NB4 (cell line): ENCODE data around the gene ESPL1.

Source experiments
- DNase-seq: peaks from one replicate; pipeline ENCODE4 v3.0.0; 2010; ENCODE audit warnings: low read depth
- H3K4me3 ChIP-seq: one replicate; pipeline ENCODE4 v1.5.1; 2011; ENCODE audit warnings: mild to moderate bottlenecking, low read depth, low read length, moderate library complexity
- CTCF ChIP-seq: IDR thresholded peaks from one replicate; pipeline ENCODE4 v1.5.1; 2012; ENCODE audit warnings: low read depth, low read length
- MYC ChIP-seq: IDR thresholded peaks from 2 replicates; pipeline ENCODE4 v1.6.1; 2011; ENCODE audit warnings: low read depth, low read length
- POLR2A ChIP-seq: IDR thresholded peaks from 2 replicates; pipeline ENCODE4 v1.6.1; 2011; ENCODE audit warnings: mild to moderate bottlenecking; ENCODE audit not compliant: insufficient read length; ENCODE audit errors: extremely low read depth
- TF ChIP-seq, protein P1 (sequence below): IDR thresholded peaks from 2 replicates; pipeline ENCODE4 v1.6.1; 2011; ENCODE audit warnings: low read depth, low read length

ESPL1 gene

DNA sequence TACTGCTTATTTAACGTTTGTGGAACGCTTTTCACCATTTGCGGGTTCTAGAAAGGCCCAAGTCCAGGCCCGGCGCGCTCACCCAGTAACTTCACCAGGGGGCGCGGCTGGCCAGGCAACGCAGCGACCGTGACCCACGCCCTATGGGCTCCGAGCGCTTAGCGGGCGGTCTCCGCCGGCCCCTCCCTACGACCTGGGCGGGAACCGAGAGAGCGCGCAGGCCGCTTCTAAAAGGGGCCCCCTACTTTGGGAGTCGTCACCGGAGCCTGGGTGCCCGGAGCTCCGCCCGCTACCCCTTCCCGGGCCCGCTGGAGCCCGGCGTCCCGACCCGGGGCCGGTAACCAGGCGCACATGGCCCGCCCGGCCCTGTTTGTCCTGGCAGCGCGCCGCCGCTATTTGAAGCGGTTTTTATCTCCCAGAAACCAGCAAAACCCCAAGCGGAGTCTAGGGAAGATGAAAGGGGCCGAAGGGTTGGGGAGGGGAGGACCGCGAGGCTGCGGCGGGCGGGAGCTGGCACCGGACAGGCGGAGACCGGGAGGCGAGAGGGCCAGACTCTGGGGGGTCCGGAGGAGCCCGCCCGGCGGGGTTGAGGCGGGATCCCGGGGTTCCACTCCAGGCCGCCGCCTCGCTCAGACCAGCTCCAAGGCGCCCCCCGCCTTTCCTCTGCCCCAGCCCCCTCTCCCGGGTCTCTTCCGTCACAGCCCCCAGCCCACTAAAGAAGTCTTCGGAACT is 56.8 kb downstream of the ESPL1 start:
- TF ChIP-seq MYC: peak; percentile 77
- peak; percentile 55 for TF ChIP-seq CTCF
- TF ChIP-seq, protein P1, sequence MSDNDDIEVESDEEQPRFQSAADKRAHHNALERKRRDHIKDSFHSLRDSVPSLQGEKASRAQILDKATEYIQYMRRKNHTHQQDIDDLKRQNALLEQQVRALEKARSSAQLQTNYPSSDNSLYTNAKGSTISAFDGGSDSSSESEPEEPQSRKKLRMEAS: no peak; the same call in 1 of the 2 replicates
- TF ChIP-seq POLR2A: peak; percentile 54
- peak overlapping the region; percentile 64 for H3K4me3 ChIP-seq
- peak; percentile 96 for DNase-seq

DNA sequence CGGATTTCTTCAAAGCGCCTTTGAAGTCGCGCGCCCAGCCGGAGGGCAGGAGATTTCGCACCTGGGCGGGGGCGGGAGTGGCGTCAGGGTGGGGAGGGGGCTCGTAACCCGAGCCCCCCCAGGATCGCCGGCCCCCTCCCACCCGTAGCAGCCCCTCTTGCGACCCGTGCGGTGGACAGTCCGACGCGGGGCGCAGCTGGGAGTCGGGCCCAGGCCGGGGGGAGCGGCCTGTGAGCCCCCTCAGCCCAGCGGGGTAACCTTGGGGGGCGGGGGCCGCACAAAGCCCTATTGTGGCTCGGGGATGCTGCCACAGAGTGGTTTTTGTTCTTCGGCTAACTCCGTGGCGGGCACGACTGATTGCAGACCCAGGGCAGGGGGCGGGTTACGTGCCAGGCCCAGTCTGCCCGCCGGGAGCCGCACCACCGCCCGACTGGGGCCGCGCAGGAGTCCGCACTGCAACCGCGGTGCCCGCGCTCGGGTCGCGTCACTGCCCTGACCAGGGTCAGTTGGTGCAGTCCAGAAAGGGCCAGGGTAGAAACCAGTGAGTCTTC is 57.5 kb downstream of the ESPL1 start:
- peak; percentile 49 for DNase-seq
- H3K4me3 ChIP-seq: peak overlapping the region; percentile 64
- TF ChIP-seq, protein P1: no peak
- TF ChIP-seq MYC (no peak), POLR2A (no peak), CTCF (no peak)

DNA sequence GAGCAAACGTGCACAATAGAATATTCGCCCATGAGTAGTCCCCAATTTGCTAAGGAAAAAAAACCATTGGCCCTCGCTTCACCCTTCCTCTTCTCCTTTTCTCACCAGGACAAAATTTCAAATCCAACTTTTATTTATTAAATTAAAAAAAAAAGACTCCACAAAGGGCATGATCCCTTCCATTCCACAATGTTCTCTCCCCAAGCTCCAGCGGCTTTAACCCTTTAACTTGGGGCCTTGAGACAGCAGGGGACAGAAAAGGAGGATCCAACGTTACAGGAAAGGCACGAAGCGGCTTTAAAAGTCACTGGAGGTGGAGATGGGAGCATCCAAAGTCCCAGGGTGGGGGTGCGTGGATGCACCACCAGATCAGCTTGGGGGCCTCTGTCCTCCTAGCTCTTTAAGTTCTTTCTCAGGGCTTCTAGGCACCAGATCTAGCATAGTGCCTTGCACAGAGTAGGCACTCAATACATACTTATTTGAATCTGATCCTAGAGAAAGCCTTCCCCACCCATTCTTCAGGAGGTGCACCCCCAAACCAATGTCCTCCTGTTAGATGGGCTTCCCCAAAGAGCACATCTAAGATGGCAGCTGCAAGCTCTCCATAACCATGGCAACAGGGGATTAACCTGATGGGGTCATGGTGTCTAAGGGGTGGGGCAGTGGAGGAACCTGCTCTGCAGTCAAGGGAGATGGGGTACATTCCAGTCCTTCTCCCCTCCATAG is 58.5 kb downstream of the ESPL1 start:
- no peak for DNase-seq
- H3K4me3 ChIP-seq: no peak overlapping the region
- TF ChIP-seq CTCF (no peak), MYC (no peak), POLR2A (no peak)
- TF ChIP-seq, protein P1: no peak

GRCh38 chr12:53327435-53328042 is 59.4 kb downstream of the ESPL1 start:
- H3K4me3 ChIP-seq: no peak overlapping the region
- peak; percentile 34 for DNase-seq
- TF ChIP-seq CTCF: peak; percentile 33
- TF ChIP-seq POLR2A: no peak

GRCh38 chr12:53328043-53328435 is 59.9 kb downstream of the ESPL1 start:
- TF ChIP-seq CTCF (no peak), POLR2A (no peak), MYC (no peak)
- TF ChIP-seq, protein P1: no peak
- DNase-seq: no peak
- H3K4me3 ChIP-seq: no peak overlapping the region
